Caco-2 (cell line): Measurements from ENCODE around the gene NUDT16L1. TPM values are rescaled to one million over a fixed set of nuclear protein-coding genes. Genes with fewer than 3 reads are reported as not detected.

ENCODE experiments used
- BruUV-seq: library from RNA; stranded (reverse); fragments of 400-500 nt; replicated peaks from 2 replicates; lab custom pipeline; 2021; lab: Mats Ljungman, UMichigan
- CTCF ChIA-PET: fragments of 300-600 bp; sonication (Branson Sonifier 250); formaldehyde crosslinking; loops from one replicate; lab custom pipeline; 2022; ENCODE audit warnings: antibody characterized with exemption; lab: Charles Lee
- POLR2A ChIA-PET: fragments of 300-600 bp; sonication (Branson Sonifier 250); formaldehyde crosslinking; loops from one replicate; lab custom pipeline; 2022; ENCODE audit warnings: antibody characterized with exemption; lab: Charles Lee
- DNase-seq, 2 experiments: peaks; one replicate each; pipeline versions ENCODE4 v3.0.0 to v3.0.0-alpha.2; 2020 to 2022
- H3K27me3 ChIP-seq: replicated peaks from 2 replicates; pipeline ENCODE4 v1.6.0; 2011; ENCODE audit warnings: low read length; ENCODE audit not compliant: control insufficient read depth, insufficient read depth
- H3K36me3 ChIP-seq: 2 replicates; pipeline ENCODE4 v1.5.1; 2011; ENCODE audit warnings: low read length; ENCODE audit not compliant: control insufficient read depth, insufficient read depth
- H3K4me1 ChIP-seq: fragments of 250-450 bp; sonication (Bioruptor Pico); 2 replicates; pipeline ENCODE4 v1.5.1; 2020; ENCODE audit warnings: mild to moderate bottlenecking
- H3K4me3 ChIP-seq: 2 replicates; pipeline ENCODE4 v1.5.1; 2011; ENCODE audit warnings: low read depth, mild to moderate bottlenecking, control low read depth, low read length
- H3K9me3 ChIP-seq: fragments of 250-450 bp; sonication (Bioruptor Pico); 2 replicates; pipeline ENCODE4 v1.5.1; 2020; ENCODE audit warnings: mild to moderate bottlenecking, moderate library complexity
- H3K27ac Mint-ChIP-seq: one replicate; pipeline ENCODE4 v1.8.0; 2022; ENCODE audit warnings: mixed read lengths; ENCODE audit not compliant: unreplicated experiment
- H3K27me3 Mint-ChIP-seq: one replicate; pipeline ENCODE4 v1.8.0; 2022; ENCODE audit warnings: mixed read lengths; ENCODE audit not compliant: insufficient read depth, unreplicated experiment
- H3K36me3 Mint-ChIP-seq: one replicate; pipeline ENCODE4 v1.8.0; 2022; ENCODE audit warnings: mild to moderate bottlenecking, mixed read lengths; ENCODE audit not compliant: insufficient read depth, unreplicated experiment
- H3K4me1 Mint-ChIP-seq: one replicate; pipeline ENCODE4 v1.8.0; 2022; ENCODE audit warnings: low read depth, mixed read lengths; ENCODE audit not compliant: unreplicated experiment
- H3K4me3 Mint-ChIP-seq: one replicate; pipeline ENCODE4 v1.8.0; 2022; ENCODE audit warnings: mild to moderate bottlenecking, moderate library complexity, mixed read lengths; ENCODE audit not compliant: unreplicated experiment
- H3K9me3 Mint-ChIP-seq: one replicate; pipeline ENCODE4 v1.8.0; 2022; ENCODE audit warnings: mixed read lengths; ENCODE audit not compliant: unreplicated experiment
- intact Hi-C: fragments of 100-400 bp; cut with micrococcal nuclease; formaldehyde crosslinking; loops from one replicate; pipeline ENCODE4 v1.10.0; 2022; ENCODE audit not compliant: unreplicated experiment
- total RNA-seq: library from RNA; stranded (reverse); gene quantifications from 2 replicates; pipeline ENCODE4 v1.2.3, GENCODE V29; 2022
- TF ChIP-seq, protein P1 (sequence below), 2 experiments: fragments of 200-600 bp in 1 of 2; IDR thresholded peaks; 1 replicate in 1 of 2; 2 replicates in 1 of 2; pipeline versions ENCODE4 v1.5.1 to v1.8.0; 2011 to 2022; ENCODE audit warnings: antibody characterized with exemption in 1 of 2, control low read depth in 1 of 2, inconsistent platforms in 1 of 2, low read depth in 1 of 2, low read length in 1 of 2, mild to moderate bottlenecking in 1 of 2, moderate library complexity in 1 of 2; ENCODE audit not compliant: insufficient read depth in 1 of 2, severe bottlenecking in 1 of 2, unreplicated experiment in 1 of 2

Gene NUDT16L1
- total RNA-seq, 1 experiment from 2014 or later, result 31.3 TPM

DNA sequence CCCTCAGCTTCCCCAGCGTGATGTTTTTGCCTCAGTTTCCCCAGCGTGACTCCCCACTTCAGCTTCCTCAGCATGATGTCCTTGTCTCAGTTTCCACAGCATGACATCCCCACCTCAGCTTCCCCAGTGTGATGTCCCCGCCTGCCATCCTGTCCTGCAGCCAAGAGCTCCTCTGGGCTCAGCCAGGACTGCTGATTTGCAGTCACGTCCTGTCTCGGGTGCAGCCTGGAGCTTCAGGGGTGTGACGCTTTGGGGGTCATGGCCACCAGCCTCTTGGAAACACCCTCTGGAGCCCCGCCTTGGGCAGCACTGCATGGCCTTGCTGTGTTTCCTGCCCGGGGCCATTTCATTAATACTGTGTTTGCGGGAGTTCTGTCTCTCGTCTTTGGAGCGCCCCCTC lies 16.5 kb upstream of the NUDT16L1 start:
- intact Hi-C loops, result no loop called here
- TF ChIP-seq, protein P1, sequence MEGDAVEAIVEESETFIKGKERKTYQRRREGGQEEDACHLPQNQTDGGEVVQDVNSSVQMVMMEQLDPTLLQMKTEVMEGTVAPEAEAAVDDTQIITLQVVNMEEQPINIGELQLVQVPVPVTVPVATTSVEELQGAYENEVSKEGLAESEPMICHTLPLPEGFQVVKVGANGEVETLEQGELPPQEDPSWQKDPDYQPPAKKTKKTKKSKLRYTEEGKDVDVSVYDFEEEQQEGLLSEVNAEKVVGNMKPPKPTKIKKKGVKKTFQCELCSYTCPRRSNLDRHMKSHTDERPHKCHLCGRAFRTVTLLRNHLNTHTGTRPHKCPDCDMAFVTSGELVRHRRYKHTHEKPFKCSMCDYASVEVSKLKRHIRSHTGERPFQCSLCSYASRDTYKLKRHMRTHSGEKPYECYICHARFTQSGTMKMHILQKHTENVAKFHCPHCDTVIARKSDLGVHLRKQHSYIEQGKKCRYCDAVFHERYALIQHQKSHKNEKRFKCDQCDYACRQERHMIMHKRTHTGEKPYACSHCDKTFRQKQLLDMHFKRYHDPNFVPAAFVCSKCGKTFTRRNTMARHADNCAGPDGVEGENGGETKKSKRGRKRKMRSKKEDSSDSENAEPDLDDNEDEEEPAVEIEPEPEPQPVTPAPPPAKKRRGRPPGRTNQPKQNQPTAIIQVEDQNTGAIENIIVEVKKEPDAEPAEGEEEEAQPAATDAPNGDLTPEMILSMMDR (IDR thresholded peaks at IDR 0.05; ENCODE audit: insufficient read depth in 1 of 2, low read depth in 1 of 2, low read length in 1 of 2, severe bottlenecking in 1 of 2, unreplicated experiment in 1 of 2), result no peak

DNA sequence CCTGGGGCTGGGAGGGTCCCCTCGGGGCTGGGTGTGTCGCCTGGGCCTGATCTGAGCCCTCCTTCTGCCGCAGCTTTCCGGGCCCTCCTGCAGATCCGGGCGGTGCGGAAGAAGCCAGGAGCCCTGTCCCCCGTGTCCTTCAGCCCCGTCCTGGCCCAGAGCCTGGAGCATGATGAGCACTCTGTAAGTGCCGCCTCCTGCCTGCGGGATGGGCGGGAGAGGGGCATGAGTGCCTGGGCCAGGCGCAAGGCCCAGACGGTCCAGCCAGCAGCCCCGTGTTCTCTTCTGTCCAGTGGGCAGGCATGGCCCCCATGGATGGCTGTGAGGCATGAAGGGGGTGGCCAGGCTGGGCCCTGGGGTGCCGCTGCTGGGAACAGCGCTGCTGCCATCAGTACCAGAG lies 16.0 kb upstream of the NUDT16L1 start:
- peaks cover 42% of the 10 kb centered on the region for H3K36me3 Mint-ChIP-seq
- CTCF ChIA-PET, result no interaction called here
- no peaks in the 10 kb centered on the region for H3K9me3 Mint-ChIP-seq

More for the DNA sequence above, 16.5 kb upstream of the NUDT16L1 start:
- H3K4me1 Mint-ChIP-seq, result no peaks in the 10 kb centered on the region
- no peaks in the 10 kb centered on the region for H3K9me3 Mint-ChIP-seq
- ChIA-PET CTCF (no interaction called here), POLR2A (no interaction called here)
- Histone ChIP-seq H3K36me3 (no peaks in the 10 kb centered on the region; the same call in none of the 2 replicates), H3K9me3 (no peaks in the 10 kb centered on the region), H3K4me1 (no peaks in the 10 kb centered on the region), H3K27me3 (no peaks in the 10 kb centered on the region), H3K4me3 (no peak overlapping the region)
- H3K36me3 Mint-ChIP-seq, result peaks cover 40% of the 10 kb centered on the region
- no peaks in the 10 kb centered on the region for H3K27me3 Mint-ChIP-seq
- no TSS peak for BruUV-seq
- DNase-seq, result no peak
- H3K4me3 Mint-ChIP-seq, result no peak overlapping the region
- no peak overlapping the region for H3K27ac Mint-ChIP-seq

DNA sequence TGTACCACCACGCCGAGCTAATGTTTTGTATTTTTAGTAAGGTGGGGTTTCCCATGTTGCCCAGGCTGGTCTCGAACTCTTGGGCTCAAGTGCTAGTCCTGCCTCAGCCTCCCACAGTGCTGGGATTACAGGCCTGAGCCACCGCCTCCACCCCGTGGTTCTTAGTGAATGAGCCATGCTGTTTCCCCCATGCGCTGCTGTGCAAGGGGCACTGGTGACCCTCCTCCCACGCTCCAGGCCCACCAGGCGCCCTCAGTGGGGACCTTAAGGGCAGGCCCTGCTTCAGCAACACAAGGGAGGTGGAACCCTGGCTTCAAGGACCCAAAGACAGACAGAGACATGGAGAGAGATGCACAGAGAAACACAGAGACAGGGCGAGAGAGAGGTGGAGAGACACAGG lies 15.4 kb upstream of the NUDT16L1 start:
- no peak overlapping the region for H3K27ac Mint-ChIP-seq
- peaks cover 2% of the 10 kb centered on the region for H3K36me3 ChIP-seq
- CTCF ChIA-PET, result no interaction called here
- H3K9me3 ChIP-seq, result no peaks in the 10 kb centered on the region
- H3K4me1 ChIP-seq, result no peaks in the 10 kb centered on the region
- no peaks in the 10 kb centered on the region for H3K27me3 Mint-ChIP-seq
- intact Hi-C loops, result no loop called here
- H3K9me3 Mint-ChIP-seq, result no peaks in the 10 kb centered on the region
- POLR2A ChIA-PET, result no interaction called here
- H3K4me3 Mint-ChIP-seq, result no peak overlapping the region
- no peak overlapping the region for H3K4me3 ChIP-seq
- H3K36me3 Mint-ChIP-seq, result peaks cover 42% of the 10 kb centered on the region
- no peaks in the 10 kb centered on the region for H3K27me3 ChIP-seq
- no TSS peak for BruUV-seq
- DNase-seq, result no peak
- TF ChIP-seq, protein P1 (IDR thresholded peaks at IDR 0.05; ENCODE audit: insufficient read depth in 1 of 2, low read depth in 1 of 2, low read length in 1 of 2, severe bottlenecking in 1 of 2, unreplicated experiment in 1 of 2), result no peak
- no peaks in the 10 kb centered on the region for H3K4me1 Mint-ChIP-seq

More for the DNA sequence above, 16.0 kb upstream of the NUDT16L1 start:
- H3K27ac Mint-ChIP-seq, result no peak overlapping the region
- H3K27me3 Mint-ChIP-seq, result no peaks in the 10 kb centered on the region
- Histone ChIP-seq H3K27me3 (no peaks in the 10 kb centered on the region), H3K9me3 (no peaks in the 10 kb centered on the region), H3K36me3 (no peaks in the 10 kb centered on the region; the same call in none of the 2 replicates), H3K4me1 (no peaks in the 10 kb centered on the region), H3K4me3 (no peak overlapping the region)
- intact Hi-C loops, result no loop called here
- TF ChIP-seq, protein P1 (IDR thresholded peaks at IDR 0.05; ENCODE audit: insufficient read depth in 1 of 2, low read depth in 1 of 2, low read length in 1 of 2, severe bottlenecking in 1 of 2, unreplicated experiment in 1 of 2), result no peak
- no peaks in the 10 kb centered on the region for H3K4me1 Mint-ChIP-seq
- H3K4me3 Mint-ChIP-seq, result no peak overlapping the region
- POLR2A ChIA-PET, result no interaction called here
- no peak for DNase-seq
- no TSS peak for BruUV-seq
